K562 (cell line): ENCODE results near the gene C2orf76. TPM values are rescaled to one million over a fixed set of nuclear protein-coding genes. Genes with fewer than 3 reads are reported as not detected.

Experiments
- ARID1B ChIP-seq: fragments of 450-650 bp; IDR thresholded peaks from 2 replicates; pipeline ENCODE4 v1.6.1; 2016; ENCODE audit warnings: antibody characterized with exemption, mild to moderate bottlenecking, inconsistent platforms
- ATF1 ChIP-seq, 2 experiments: fragments of 450-650 bp in 1 of 2; IDR thresholded peaks; 2 replicates each; pipeline ENCODE4 v1.6.1; 2016; ENCODE audit warnings: missing compliant biosample characterization in 1 of 2, missing genetic modification characterization in 1 of 2
- BRF1 ChIP-seq: IDR thresholded peaks from 3 replicates; pipeline ENCODE4 v1.6.1; 2011; ENCODE audit warnings: borderline replicate concordance, mild to moderate bottlenecking; ENCODE audit not compliant: insufficient read length; ENCODE audit errors: extremely low read depth
- CEBPZ ChIP-seq: fragments of 150-350 bp; IDR thresholded peaks from 2 replicates; pipeline ENCODE4 v1.6.1; 2014; ENCODE audit warnings: low read depth, mild to moderate bottlenecking, low read length, borderline replicate concordance
- CHAMP1 ChIP-seq: fragments of 450-650 bp; IDR thresholded peaks from 2 replicates; pipeline ENCODE4 v1.6.1; 2016; ENCODE audit warnings: mild to moderate bottlenecking
- HES1 ChIP-seq: fragments of 450-650 bp; IDR thresholded peaks from 2 replicates; pipeline ENCODE4 v1.6.1; 2016; ENCODE audit warnings: low read depth, mild to moderate bottlenecking, moderate library complexity
- HEY1 ChIP-seq: fragments of 250-450 bp; sonication (Bioruptor Pico); IDR thresholded peaks from 2 replicates; pipeline ENCODE4 v1.5.0; 2020; ENCODE audit warnings: mild to moderate bottlenecking, moderate library complexity, borderline replicate concordance
- MBD1 ChIP-seq: fragments of 250-450 bp; sonication (Bioruptor Pico); IDR thresholded peaks from 2 replicates; pipeline ENCODE4 v1.8.0; 2022; ENCODE audit warnings: inconsistent platforms
- MLLT1 ChIP-seq, 2 experiments: fragments of 450-650 bp; IDR thresholded peaks; 2 replicates each; pipeline ENCODE4 v1.6.1; 2016
- MYBL2 ChIP-seq, 2 experiments: fragments of 450-650 bp in 1 of 2; sonication (generic) in 1 of 2; formaldehyde crosslinking in 1 of 2; IDR thresholded peaks; 2 replicates each; pipeline versions ENCODE4 v1.6.1 to v1.8.1; 2017 to 2022; ENCODE audit warnings: borderline replicate concordance in 1 of 2, inconsistent platforms in 1 of 2, low read depth in 1 of 2, mild to moderate bottlenecking in 1 of 2, missing genetic modification reagents in 1 of 2, moderate library complexity in 1 of 2
- MYC ChIP-seq, 2 experiments: fragments of 250-450 bp in 1 of 2; sonication (Bioruptor Pico) in 1 of 2; IDR thresholded peaks; 2 replicates each; pipeline versions ENCODE4 v1.5.1 to v1.6.1; 2012 to 2021; ENCODE audit warnings: low read depth in 2 of 2, borderline replicate concordance in 1 of 2, improper control_type of control experiment in 1 of 2, low read length in 1 of 2, mild to moderate bottlenecking in 1 of 2, moderate library complexity in 1 of 2
- ZBTB43 ChIP-seq: sonication (generic); formaldehyde crosslinking; IDR thresholded peaks from 2 replicates; pipeline ENCODE4 v1.8.0; 2023; ENCODE audit warnings: mild to moderate bottlenecking, missing genetic modification reagents
- polyA plus RNA-seq, 8 experiments: library from polyadenylated mRNA; depleted of rRNA in 4 of 8; stranded (reverse) in 5 of 8; unstranded in 3 of 8; fragments of >200 nt; fragmentation: Nextera tagmentation in 2 of 8; fragmentation: Illumina TruSeq in 1 of 8; extraction: Ambion mirVana in 2 of 8; extraction: Trizol in 1 of 8; gene quantifications; 2 replicates each; pipeline versions ENCODE4 v1.2.1 to v1.2.3, GENCODE V29; 2011 to 2014; ENCODE audit warnings: inconsistent platforms in 1 of 8, missing spikeins in 1 of 8
- total RNA-seq, 7 experiments: library from RNA; depleted of rRNA in 6 of 7; stranded (reverse); fragments of >200 nt in 6 of 7; fragmentation: Illumina TruSeq in 2 of 7; extraction: Trizol in 2 of 7; gene quantifications; 2 replicates each; pipeline versions ENCODE4 v1.2.1 to v1.2.3, GENCODE V29; 2011 to 2021; ENCODE audit warnings: low replicate concordance in 1 of 7

C2orf76 gene
- total and polyA plus RNA-seq, 9 of the 15 experiments (the other 6 are each of a cell fraction or from before 2014, with no cell fraction given): 4.8 to 26.2 (median 14.5) TPM

- no peak for TF ChIP-seq ZBTB43 (CRISPR knock-in tag)
- no peak for TF ChIP-seq MYBL2 (IDR thresholded peaks at IDR 0.05; ENCODE audit: low read depth)
- TF ChIP-seq MYBL2 (CRISPR knock-in tag; IDR thresholded peaks at IDR 0.05; ENCODE audit: borderline replicate concordance): no peak
- TF ChIP-seq CEBPZ: no peak
- TF ChIP-seq MYC (IDR thresholded peaks at IDR 0.05; ENCODE audit: low read depth, low read length): no peak
- TF ChIP-seq MYC (CRISPR knock-in tag; IDR thresholded peaks at IDR 0.05; ENCODE audit: borderline replicate concordance, low read depth): peak; percentile 91; the same call in 1 of the 2 replicates
- TF ChIP-seq ATF1 (CRISPR knock-in tag; IDR thresholded peaks at IDR 0.05): no peak
- TF ChIP-seq ATF1 (tag; IDR thresholded peaks at IDR 0.05): no peak
- no peak for TF ChIP-seq HES1
- TF ChIP-seq CHAMP1: no peak
- TF ChIP-seq ARID1B: peak; percentile 74
- TF ChIP-seq MBD1 (CRISPR knock-in tag): peak; percentile 56; the same call in 1 of the 2 replicates
- TF ChIP-seq MLLT1 (IDR thresholded peaks at IDR 0.05): 0 out of 4 replicates have a peak, but pooled peaks of 1 of the 2 experiments have one; percentile 25
- TF ChIP-seq HEY1: no peak
- TF ChIP-seq BRF1: no peak
Observed at GRCh38 chr2:119338826-119339561, 27.6 kb downstream of the C2orf76 start (continued).
